Medulla oblongata (tissue), 1 donor: Measurements from ENCODE around the gene MMP13.
"Not testable (repeated sequence)": the region's sequence is repeated elsewhere in the genome, so short reads cannot be mapped to it uniquely, and the experiment has no call there.

ENCODE experiments used
- DNase-seq: peaks from one replicate; pipeline ENCODE4 v3.0.0-alpha.2; 2015; ENCODE audit errors: extremely low spot score

The MMP13 gene

DNA sequence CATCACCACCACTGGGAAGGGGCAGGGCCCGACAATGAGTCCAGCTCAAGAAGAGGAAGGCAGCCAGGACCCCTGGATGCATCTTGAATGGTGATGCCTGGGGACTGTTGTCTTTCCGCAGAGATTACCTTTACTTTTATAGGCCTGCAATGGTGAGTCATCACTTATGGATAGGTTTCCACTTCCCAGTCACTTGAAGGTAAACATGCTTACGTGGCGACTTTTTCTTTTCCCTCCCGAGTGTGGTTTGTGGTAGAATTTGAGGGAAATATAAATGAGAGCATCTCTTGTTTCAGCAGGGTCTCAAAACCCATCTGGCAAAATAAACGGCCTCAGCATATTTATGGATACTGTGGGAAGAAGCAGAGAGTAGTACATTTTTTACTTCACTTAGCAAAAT is at the start of gene MMP13:
MMP13 (minus strand) TSS at position 109 of the 400 bp plus-strand sequence; CDS start at position 82, 27 bp downstream.
- no peak for DNase-seq

DNA sequence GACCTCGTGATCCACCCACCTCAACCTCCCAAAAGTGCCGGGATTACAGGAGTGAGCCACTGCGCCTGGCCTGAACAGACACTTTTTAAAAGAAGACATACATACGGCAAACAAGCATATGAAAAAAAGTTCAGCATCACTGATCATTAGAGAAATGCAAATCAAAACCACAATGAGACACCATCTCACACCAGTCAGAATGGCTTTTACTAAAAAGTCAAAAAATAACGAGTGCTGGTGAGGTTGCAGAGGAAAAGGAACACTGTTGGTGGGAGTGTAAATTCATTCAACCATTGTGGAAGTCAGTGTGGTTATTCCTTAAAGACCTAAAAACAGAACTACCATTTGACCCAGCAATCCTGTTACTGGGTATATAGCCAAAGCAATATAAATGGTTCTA is 48.7 kb upstream of the MMP13 start:
- DNase-seq: not testable (repeated sequence)

DNA sequence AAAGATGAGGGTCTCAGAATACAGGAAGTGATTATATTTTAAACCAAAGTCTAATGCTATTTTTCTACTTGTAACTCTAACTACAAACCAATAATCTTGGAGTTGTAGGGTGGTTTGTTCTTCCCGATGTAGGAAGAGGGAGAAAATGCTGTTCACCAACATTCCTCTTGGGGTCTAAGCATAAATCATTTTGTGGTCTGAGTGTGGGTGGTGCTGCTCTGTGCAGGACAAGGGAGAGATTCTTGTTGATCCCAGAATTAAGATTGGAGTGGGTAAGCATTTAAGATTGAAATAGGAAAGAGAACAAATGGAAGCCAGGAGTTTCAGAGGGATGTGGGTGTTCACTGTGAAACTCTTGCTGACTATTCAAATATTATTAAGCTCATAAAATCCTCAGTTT is 38.6 kb upstream of the MMP13 start:
- no peak for DNase-seq

DNA sequence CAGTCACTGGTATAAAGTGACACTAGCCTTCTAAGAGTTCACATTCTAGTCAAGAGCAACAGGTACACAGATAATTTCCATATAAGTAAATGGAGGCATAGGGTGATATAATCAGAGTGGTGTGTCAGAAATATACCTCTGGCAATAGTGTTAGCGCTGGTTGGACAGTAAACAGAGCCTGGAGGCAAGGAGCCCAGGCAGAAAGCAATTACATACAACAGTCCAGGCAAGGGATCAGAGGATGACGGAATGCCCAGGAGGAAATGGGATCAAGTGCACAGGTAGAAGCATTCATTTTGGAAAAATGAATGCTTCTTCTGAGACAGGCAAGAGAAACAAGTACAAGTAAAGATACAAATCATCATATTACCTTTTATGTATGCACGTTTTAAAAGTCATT is 36.2 kb upstream of the MMP13 start:
- DNase-seq: no peak

DNA sequence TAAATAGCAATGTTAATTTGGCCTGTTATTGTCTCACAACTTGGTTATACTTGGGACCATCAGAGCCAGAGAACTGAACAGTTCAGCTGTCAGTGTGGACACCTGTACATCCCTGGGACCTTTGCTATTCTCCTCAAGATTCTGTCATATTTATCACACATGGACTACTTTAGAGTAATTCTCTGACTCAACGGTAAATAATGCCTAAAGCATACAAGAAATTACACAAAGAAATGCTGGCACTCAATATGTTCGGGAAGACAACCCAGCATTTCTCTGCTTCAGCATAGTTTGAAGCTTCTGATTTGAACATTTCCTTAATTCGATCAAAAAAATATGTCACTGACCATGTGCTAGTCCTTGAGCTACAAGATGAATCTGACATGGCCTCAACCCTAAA is 34.6 kb upstream of the MMP13 start:
- no peak for DNase-seq

DNA sequence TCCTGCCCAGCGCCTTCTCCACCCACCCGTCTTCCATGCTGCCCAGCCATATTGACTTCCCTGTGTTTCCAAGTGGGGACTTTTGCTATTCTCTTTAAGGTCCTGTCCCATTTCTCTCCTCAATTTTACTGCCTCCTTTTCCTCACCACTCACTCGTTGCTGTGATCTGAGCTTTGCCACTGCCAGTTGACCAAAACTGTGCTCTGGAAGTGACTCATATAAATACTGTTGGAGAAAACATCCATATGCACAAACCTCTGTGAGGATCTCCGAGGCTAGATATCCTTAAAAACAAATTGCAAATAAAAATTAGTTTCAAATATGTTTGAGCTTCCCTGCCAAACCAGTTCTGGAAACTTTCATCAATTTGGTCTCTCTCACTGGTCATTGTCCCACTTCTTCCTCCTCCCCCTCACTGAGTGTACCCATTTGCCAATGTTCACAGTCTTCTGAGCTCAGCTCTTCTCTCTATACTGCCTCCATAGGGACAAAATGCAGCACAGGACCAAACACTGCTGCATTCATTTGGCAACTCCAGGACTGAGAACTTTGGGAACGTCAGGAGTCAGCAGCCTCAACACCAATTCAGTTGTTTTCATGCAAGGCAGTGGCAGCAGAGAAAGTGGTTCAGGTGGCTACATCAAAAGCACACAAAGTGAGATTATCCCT is 34.0 kb upstream of the MMP13 start:
- no peak for DNase-seq

DNA sequence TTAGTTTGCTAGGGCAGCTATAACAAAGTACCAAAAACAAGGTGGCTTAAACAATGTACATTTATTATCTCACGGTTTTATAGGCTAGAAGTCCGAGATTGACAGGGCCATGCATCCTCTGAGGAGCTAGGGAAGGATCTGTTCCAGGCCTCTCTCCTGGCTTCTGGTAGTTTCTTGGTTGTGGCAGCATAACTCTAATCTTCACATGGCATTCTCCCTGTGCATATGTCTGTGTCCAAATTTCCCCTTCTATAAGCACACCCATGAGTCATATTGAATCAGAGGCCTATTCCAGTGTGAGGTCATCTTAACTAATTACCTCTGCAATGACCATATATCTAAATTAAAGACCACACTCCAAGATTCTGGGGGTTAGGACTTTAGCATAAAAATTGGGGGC is 31.3 kb upstream of the MMP13 start:
- DNase-seq: no peak

DNA sequence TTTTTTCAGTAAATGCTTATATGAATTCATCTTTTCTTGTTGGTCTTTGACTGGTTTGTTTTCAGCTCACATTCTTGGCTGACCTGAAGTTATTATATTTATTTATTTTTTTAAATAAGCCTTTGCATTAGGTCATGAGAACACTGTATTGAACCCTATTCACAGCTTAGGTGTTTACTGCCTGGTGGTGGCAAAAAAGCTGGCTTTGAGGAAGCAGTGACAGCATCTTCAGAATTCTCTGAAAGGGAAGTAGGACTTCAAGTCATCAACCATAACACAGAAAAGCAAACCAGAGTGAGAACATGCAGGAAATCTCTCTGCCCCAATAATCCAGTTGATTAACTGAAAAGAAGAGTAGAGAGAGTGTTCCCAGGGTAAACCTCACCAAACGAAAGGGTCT is 30.3 kb upstream of the MMP13 start:
- peak; percentile 48 for DNase-seq

DNA sequence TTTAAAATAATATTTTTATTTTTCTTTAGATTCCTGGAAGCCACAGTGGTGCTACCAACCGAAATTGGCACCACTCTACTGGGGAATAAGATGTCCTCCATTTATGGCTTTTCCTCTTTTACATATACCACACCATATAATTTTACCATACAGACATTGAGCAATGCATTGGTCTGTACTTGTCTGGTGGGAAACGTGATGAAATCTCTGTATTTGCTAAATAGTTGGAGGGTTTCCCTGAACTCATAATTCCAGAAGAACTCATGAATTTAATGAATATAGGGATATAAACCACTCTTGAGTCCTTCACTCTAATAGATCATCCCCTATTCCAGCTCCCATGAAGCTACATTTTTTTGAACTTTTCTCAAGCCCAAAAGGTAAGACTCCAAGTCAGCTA is 28.0 kb upstream of the MMP13 start:
- DNase-seq: no peak

DNA sequence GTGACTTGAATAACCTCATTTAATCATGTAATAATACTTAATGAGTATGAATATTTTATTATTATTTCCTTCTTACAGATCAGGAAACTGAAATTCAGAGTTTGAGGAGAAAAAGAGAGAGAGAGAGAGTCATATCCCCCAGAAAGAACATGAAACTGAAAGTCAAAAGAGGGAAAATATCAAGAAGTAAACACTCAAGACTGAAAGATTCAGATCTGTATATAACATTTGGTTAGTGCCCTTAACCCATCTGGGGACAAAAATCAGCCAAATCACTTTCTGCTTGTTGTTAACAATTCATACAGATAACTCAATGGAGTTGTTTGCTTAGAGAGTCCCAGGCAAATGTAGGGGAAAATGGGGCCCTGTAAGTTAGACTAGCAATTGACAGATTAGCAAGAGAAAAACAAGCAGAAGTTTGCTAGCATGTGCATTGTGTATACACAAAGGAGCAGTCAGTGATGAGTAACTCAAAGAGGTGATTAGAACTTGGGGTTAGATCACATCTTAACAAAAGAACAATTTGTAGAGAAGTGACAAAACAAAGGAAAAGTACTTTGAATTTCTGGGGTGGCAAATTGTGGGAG is 25.9 kb upstream of the MMP13 start:
- peak; percentile 8 for DNase-seq

DNA sequence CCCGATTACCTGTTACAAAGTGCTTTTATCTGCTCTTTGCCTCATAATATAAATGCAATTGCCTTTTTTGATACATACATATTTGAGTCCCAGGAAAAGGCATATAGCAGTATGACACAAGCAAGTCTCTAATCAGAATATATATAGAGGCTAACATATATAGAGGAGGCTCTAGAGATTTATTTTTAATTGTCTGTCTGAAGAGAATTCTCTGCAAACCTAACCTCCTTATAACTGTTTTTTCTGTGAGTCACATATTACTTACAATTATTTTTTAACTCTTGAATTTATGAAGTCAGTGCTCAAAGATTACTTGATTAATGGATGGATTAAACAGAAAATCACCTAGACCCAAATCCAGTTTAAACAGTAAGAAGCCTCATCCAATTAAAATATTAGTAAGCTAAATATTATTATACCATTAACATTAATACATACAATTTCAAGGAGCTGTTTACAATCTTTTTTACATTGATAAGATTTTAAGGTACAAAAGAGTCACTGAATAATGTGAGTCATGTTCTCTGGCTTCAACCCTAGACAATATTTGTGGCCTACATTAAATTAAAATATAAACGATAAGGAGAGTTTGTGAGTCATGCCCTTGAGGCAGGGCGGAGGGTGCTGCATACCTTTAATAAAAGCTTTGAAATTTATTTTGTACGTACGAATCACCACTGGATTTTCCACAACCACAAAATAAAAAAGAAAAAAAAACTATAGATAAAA is 19.2 kb upstream of the MMP13 start:
- DNase-seq: no peak

DNA sequence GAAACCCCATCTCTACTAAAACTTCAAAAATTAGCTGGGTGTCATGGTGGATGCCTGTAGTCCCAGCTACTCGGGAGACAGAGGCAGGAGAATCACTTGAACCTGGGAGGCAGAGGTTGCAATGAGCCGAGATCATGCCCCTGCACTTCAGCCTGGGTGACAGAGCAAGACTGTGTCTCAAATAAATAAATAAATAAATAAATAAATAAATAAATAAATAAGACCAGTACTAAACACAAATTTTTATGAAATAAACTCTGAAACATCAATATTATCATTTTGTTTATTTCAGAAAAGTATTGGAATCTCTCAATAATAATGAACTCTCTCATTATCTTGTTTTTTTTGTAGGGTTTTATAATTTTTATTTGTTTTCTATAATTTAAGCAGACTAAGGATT is 18.2 kb upstream of the MMP13 start:
- DNase-seq: not testable (repeated sequence)

DNA sequence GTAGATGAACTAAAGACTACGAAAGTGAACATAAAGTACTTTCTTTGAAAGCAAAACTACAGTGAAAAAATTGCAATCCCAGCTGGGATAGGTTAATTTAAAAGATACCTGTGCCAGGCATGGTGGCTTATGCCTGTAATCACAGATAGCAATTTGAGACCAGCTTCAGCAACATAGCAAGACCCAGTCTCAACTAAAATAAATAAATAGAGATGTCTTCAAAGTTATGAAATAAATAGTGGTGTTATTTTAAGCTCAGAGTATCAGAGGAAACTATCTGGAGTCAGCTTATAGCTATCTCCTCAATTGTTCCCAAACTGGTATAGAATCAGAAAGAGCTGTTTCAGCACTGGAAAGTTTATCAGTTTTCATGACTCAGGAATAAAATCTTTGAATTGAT is 17.3 kb upstream of the MMP13 start:
- no peak for DNase-seq

DNA sequence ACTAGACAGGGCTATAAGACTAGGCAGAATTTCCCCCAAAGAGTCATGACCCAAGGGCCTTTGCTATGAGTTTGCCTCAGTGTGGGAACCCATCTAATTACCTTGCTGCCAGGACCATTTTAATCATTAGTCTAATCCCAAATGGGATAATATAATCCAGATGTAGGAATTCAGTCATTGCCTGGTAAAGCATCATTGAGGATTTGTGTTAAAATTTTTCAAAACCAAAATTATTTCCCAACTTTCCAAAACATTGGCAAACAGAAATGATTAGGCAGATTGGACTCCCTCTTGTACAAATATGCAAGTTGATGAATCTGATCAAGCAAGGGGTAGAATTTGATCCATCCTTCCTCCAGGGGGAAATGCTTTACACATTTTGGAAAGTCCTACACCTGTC is 16.2 kb upstream of the MMP13 start:
- DNase-seq: no peak

DNA sequence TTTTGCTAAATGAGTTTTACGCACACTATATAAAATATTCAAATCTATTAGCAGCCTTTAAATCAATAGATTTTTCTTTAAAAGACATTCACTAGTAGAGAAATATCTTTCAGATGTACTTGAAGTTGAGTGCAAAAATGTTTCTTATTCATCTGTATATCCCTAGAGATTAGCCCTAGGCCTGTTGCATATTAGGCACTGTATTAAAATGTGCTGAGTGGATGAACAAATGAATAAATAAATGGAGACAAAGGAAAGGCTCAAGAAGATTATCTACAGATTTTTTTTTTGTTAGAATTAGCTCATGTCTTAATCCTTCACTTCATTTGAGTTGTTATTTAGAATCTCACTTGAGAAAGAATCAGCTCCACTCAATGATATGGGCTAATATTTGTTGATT is 12.0 kb upstream of the MMP13 start:
- DNase-seq: no peak

DNA sequence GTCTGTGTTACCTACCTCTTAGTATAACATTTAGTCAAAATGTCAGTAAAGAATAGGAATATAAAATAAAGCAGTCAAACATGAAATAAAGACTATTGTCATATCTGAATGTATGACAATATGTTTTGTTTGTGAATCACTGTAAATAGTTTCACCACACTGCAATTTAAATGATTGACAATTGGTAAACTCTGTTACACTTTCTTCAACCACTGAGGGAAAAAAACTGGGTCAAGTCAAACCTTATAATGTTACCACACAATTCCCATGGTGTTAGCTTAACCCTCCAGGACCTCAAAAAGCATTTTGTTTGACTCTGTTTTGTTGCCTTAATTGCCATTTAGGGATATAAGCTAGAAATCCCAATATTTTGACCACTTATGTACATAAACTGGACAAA is 10.5 kb upstream of the MMP13 start:
- DNase-seq: no peak

DNA sequence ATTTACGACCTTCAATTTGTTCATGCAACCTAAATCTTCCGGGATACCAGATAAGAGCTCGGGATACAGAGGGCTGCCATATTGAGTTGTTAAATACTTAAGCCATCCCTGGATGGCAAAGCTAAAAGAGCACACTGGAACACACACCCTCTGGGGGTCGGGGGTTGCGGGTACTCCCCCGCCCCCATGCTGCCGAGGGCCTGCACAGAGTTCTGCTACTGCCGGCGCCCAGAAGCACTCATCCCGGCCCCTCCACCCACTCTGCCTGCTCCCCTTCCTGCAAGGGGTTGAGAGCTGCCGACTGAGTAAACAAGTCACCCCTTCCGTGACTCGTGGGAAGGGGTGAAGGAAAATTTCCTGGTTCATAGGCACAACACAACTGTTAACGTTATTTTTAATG is 9.3 kb upstream of the MMP13 start:
- DNase-seq: no peak

DNA sequence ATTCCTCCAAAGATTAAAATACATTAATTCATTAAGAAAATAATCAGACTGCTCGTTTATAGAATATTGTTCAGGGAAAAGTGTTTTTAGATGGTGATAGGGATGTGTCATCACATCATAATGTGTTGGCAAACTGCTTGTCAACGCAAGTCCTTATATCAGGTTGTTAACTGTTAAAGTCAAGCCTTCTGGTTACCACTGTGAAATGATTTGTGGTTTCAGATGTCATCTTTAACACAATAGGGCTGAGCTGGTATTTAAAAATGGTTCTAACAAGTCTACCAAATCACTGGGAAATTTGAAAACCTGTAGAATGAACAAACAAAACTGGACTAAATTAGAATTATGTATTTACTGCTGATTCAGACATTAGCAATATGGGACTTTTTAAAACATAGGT is 2.4 kb upstream of the MMP13 start:
- DNase-seq: no peak

DNA sequence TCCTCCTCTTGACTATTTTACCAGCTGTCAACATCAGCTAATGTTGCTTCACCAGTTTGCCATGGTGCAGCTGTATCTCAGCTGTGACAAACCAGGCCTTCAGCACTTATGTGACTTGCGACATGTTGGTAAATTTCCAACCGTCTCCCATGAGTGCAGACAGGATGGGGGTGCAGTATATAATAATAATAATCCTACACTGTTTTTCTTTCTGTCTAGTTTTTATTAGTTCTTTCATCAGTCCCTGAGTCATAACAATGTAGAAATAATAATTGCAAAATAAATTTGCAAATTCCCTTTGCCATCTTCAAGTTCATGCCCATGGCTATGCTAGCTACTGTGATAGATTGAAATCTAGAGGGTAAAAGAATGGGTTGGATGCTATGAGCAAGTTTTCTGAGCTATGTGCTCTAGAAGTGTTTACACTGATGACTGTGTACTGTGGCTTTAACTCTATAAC is 4.9 kb downstream of the MMP13 start:
- DNase-seq: no peak

DNA sequence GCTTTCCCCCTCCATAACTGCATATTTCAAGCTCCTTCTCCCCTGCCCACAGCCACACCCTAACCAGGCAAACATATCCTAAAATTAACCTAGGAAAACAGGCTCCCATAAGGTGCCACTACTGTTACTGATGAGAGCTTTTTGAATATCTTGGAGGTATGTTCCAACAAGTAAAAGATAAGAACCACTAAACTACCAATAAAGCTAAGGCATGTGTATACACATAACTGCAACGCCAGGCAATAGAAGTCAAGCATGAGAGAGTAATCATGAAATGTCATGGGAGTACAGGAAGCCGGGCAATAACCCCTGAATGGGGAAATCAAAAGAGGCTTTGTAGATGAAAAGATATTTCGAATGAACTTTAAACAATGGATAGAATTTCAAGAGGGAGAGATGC is 9.3 kb downstream of the MMP13 start:
- DNase-seq: no peak

DNA sequence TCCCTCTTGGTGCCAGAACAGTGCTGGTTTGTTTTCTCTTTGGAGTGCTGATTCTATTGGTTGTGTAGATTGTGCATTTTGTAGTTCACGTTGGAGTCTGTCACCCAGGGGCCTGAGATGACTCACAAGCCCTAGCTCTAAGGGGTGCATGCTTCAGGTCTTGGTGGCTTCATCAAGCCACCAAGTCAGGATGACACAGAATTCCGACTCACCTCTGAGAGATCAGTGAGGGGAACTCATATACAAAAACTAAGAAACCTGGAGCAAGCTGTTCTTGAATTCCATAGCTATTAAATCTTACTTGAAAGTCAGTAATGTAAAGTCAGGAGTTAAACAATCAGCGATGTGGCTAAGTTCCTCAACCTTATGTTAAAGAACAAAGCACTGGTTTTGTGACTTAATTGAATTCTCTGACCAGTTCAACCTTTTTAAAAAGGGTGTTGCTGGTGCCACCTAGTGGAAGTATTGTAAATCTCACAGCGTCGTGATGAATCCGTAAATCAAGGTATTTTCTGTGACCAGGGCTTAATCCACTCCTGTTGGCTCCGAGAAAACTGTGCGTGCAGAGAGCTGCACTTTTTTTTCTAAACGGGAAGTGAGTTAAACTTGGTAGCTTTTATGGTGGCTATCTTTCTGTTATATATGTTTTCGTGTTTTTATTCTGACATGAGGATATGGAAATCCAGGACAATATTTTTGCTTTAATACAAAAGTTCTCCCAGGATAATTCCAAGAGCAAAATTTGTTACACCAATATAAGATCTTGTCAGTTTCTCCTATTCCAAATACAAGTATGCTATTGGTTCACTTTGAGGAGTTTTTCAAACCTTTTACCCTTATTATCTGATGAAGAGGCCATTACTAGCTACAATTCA is 14.6 kb downstream of the MMP13 start:
- peak; percentile 81 for DNase-seq

DNA sequence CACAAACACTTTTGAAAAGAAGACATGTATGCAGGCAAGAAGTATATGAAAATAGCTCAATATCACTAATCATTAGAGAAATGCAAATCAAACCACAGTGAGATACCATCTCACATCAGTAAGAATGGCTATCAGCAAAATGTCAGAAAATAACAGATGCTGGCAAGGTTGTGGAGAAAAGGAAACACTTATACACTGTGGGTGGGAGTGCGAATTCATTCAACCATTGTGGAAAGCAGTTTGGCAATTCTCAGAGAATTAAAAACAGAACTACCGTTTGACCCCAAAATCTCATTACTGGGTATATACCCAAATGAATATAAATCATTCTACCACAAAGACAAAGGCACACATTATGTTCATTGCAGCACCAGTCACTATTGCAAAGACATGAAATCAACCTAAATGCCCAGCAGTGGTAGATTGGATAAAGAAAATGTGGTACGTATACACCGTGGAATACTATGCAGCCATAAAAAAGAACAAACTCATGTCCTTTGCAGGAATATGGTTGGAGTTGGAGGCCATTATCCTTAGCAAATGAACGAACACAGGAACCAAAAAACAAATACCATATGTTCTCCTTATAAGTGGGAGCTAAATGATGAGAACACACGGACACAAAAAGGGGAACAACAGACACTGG is 18.5 kb downstream of the MMP13 start:
- DNase-seq: no peak
